Osteocyte (in vitro differentiated cells): ENCODE results near the gene INTS15. TPM values are rescaled to one million over a fixed set of nuclear protein-coding genes. Genes with fewer than 3 reads are reported as not detected.

Experiments
- DNase-seq: peaks from one replicate; pipeline ENCODE4 v3.0.0; 2021; ENCODE audit warnings: mixed read lengths; ENCODE audit not compliant: unreplicated experiment; ENCODE audit errors: extremely low spot score
- H3K27ac Mint-ChIP-seq: one replicate; pipeline ENCODE4 v1.8.0; 2021; ENCODE audit warnings: mild to moderate bottlenecking, mixed read lengths; ENCODE audit not compliant: unreplicated experiment
- H3K27me3 Mint-ChIP-seq: one replicate; pipeline ENCODE4 v1.8.0; 2021; ENCODE audit warnings: mixed read lengths; ENCODE audit not compliant: unreplicated experiment
- H3K36me3 Mint-ChIP-seq: one replicate; pipeline ENCODE4 v1.8.0; 2021; ENCODE audit warnings: mixed read lengths; ENCODE audit not compliant: unreplicated experiment
- H3K4me1 Mint-ChIP-seq: one replicate; pipeline ENCODE4 v1.8.0; 2021; ENCODE audit warnings: mixed read lengths; ENCODE audit not compliant: unreplicated experiment
- H3K4me3 Mint-ChIP-seq: one replicate; pipeline ENCODE4 v1.8.0; 2021; ENCODE audit warnings: mild to moderate bottlenecking, moderate library complexity, mixed read lengths; ENCODE audit not compliant: unreplicated experiment
- H3K9me3 Mint-ChIP-seq: one replicate; pipeline ENCODE4 v1.8.0; 2021; ENCODE audit warnings: mixed read lengths; ENCODE audit not compliant: unreplicated experiment
- total RNA-seq: library from RNA; stranded (reverse); gene quantifications from 2 replicates; pipeline ENCODE4 v1.2.1, GENCODE V29; 2021
- TF ChIP-seq, protein P1 (sequence below): fragments of 200-600 bp; sonication (generic); IDR thresholded peaks from 2 replicates; pipeline ENCODE4 v1.5.0; 2021; ENCODE audit warnings: antibody characterized with exemption, mild to moderate bottlenecking, moderate library complexity

Gene INTS15
- total RNA-seq, 1 donor from 2014 or later: 40.3 TPM

GRCh38 chr7:6589151-6589828, 531 bp upstream of the INTS15 start:
- TF ChIP-seq, protein P1, sequence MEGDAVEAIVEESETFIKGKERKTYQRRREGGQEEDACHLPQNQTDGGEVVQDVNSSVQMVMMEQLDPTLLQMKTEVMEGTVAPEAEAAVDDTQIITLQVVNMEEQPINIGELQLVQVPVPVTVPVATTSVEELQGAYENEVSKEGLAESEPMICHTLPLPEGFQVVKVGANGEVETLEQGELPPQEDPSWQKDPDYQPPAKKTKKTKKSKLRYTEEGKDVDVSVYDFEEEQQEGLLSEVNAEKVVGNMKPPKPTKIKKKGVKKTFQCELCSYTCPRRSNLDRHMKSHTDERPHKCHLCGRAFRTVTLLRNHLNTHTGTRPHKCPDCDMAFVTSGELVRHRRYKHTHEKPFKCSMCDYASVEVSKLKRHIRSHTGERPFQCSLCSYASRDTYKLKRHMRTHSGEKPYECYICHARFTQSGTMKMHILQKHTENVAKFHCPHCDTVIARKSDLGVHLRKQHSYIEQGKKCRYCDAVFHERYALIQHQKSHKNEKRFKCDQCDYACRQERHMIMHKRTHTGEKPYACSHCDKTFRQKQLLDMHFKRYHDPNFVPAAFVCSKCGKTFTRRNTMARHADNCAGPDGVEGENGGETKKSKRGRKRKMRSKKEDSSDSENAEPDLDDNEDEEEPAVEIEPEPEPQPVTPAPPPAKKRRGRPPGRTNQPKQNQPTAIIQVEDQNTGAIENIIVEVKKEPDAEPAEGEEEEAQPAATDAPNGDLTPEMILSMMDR: no peak
- peaks cover 15% of the 10 kb centered on the region for H3K4me1 Mint-ChIP-seq
- DNase-seq: no peak
- H3K4me3 Mint-ChIP-seq: peak overlapping the region; percentile 68
- H3K27me3 Mint-ChIP-seq: no peaks in the 10 kb centered on the region
- H3K27ac Mint-ChIP-seq: peak overlapping the region; percentile 47
- no peaks in the 10 kb centered on the region for H3K9me3 Mint-ChIP-seq
- H3K36me3 Mint-ChIP-seq: peaks cover 35% of the 10 kb centered on the region

GRCh38 chr7:6590645-6591110, 857 bp downstream of the INTS15 start:
- Mint-ChIP-seq H3K27ac (peak overlapping the region; percentile 91), H3K27me3 (no peaks in the 10 kb centered on the region), H3K4me1 (peaks cover 15% of the 10 kb centered on the region), H3K4me3 (peak overlapping the region; percentile 94), H3K9me3 (no peaks in the 10 kb centered on the region), H3K36me3 (peaks cover 38% of the 10 kb centered on the region)
- DNase-seq: no peak
- TF ChIP-seq, protein P1: no peak

DNA sequence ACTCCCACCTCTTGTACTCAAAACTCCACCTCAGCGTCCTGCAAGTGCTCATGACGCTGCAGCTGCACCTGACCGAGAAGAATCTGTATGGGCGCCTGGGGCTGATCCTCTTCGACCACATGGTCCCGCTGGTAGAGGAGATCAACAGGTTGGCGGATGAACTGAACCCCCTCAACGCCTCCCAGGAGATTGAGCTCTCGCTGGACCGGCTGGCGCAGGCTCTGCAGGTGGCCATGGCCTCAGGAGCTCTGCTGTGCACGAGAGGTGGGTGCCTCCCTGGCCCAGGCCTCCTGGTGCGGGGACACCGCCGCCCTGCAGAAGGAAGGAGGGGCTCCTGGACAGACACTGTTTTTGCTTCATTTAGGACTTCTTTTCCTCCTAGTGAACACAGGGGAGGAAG, 10.3 kb downstream of the INTS15 start:
- Mint-ChIP-seq H3K4me3 (no peak overlapping the region), H3K27me3 (no peaks in the 10 kb centered on the region), H3K4me1 (no peaks in the 10 kb centered on the region), H3K9me3 (no peaks in the 10 kb centered on the region), H3K27ac (no peak overlapping the region), H3K36me3 (peaks cover 36% of the 10 kb centered on the region)
- TF ChIP-seq, protein P1: no peak
- DNase-seq: no peak

DNA sequence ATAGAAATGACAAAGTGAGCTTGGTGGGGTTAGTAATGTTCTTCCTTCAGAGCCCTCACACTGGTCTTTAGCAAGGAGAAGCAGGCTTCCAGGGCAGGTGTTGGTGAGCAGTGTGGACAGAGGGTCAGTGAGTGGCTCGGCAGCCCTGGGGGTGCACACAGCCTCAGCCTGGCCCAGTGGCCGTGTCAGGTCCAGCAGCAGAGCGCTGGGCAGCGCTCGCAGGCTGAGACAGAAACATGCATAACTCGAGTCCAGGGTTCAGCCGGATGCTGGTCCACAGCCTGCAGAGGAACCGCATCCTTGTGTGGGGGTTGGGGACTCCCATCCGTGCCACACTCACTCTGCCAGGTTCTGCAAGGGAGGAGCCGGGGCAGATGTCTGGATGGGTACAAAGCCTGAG, 14.6 kb downstream of the INTS15 start:
- H3K27me3 Mint-ChIP-seq: no peaks in the 10 kb centered on the region
- H3K9me3 Mint-ChIP-seq: no peaks in the 10 kb centered on the region
- TF ChIP-seq, protein P1: no peak
- no peak overlapping the region for H3K4me3 Mint-ChIP-seq
- H3K36me3 Mint-ChIP-seq: peaks cover 18% of the 10 kb centered on the region
- no peak for DNase-seq
- H3K4me1 Mint-ChIP-seq: no peaks in the 10 kb centered on the region
- no peak overlapping the region for H3K27ac Mint-ChIP-seq

DNA sequence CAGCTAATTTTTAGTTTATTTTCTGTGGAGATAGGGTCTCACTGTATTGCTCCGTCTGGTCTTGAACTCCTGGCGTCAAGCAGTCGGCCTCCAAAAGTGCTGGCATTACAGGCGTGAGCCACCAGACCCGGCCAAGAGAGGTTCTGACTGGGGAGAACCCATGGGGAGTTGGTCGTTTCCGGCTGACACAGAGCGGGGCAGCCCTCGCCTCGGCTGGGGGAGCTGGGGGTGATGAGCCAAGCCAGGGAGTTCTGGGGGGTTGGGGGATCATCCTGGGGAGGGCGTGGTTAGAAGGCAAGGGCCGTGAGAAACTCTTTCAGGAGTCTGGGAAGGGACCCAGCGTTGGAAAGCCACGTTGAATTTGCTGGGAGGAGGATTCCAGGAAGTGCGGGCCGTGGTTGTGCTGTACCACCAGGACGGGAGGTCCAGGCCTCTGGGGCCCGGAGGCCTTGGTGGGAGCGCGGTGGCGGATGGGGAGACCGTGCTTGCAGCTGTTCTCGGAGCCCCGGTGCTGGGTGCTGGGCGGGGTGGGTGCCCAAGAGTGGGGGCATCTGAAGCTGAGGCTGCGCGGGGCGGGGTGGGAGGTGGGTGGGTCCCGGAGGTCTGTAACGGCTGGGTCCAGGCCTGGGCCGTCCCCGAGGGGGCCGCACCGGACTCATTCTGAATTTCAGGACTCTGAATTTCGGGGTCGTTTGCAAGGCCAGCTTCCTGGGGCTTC, 17.2 kb downstream of the INTS15 start:
- DNase-seq: no peak

More for the DNA sequence above, 17.2 kb downstream of the INTS15 start:
- no peak overlapping the region for H3K4me3 Mint-ChIP-seq
- H3K9me3 Mint-ChIP-seq: no peaks in the 10 kb centered on the region
- TF ChIP-seq, protein P1: no peak
- H3K27ac Mint-ChIP-seq: no peak overlapping the region
- peaks cover 18% of the 10 kb centered on the region for H3K36me3 Mint-ChIP-seq
- no peaks in the 10 kb centered on the region for H3K4me1 Mint-ChIP-seq
- H3K27me3 Mint-ChIP-seq: no peaks in the 10 kb centered on the region
